T follicular helper cell (primary cell): ENCODE data around the gene PODXL2.

Experiments used
- DNase-seq: peaks from one replicate; pipeline ENCODE4 v3.0.0-alpha.2; 2020; ENCODE audit warnings: low read depth

The PODXL2 gene

GRCh38 chr3:127628426-127628787, 578 bp upstream of the PODXL2 start:
- no peak for DNase-seq

- peak; percentile 11 for DNase-seq
These were observed 750 bp downstream of the PODXL2 start for GRCh38 chr3:127629467-127630403.

GRCh38 chr3:127630811-127631714, 2.1 kb downstream of the PODXL2 start:
- no peak for DNase-seq

- DNase-seq = no peak
These were observed 3.2 kb downstream of the PODXL2 start for GRCh38 chr3:127632035-127632820.

- DNase-seq = no peak
These were observed 5.7 kb downstream of the PODXL2 start for GRCh38 chr3:127634653-127635052.

- no peak for DNase-seq
These were observed 8.6 kb downstream of the PODXL2 start for GRCh38 chr3:127637546-127637945.

GRCh38 chr3:127637971-127638370, 9.0 kb downstream of the PODXL2 start:
- no peak for DNase-seq

- DNase-seq = no peak
These were observed 10.4 kb downstream of the PODXL2 start for GRCh38 chr3:127639173-127640041.

GRCh38 chr3:127640042-127640355, 11.0 kb downstream of the PODXL2 start:
- no peak for DNase-seq

- DNase-seq = no peak
These were observed 15.8 kb downstream of the PODXL2 start for GRCh38 chr3:127644641-127645370.

- DNase-seq = no peak
These were observed 16.5 kb downstream of the PODXL2 start for GRCh38 chr3:127645371-127646015.

GRCh38 chr3:127646501-127647046, 17.6 kb downstream of the PODXL2 start:
- no peak for DNase-seq

GRCh38 chr3:127647166-127647844, 18.3 kb downstream of the PODXL2 start:
- no peak for DNase-seq

- DNase-seq = no peak
These were observed 18.8 kb downstream of the PODXL2 start for GRCh38 chr3:127647845-127648204.

GRCh38 chr3:127650236-127650635, 21.3 kb downstream of the PODXL2 start:
- no peak for DNase-seq

- DNase-seq = no peak
These were observed 22.7 kb downstream of the PODXL2 start for GRCh38 chr3:127651516-127652172.

- DNase-seq = no peak
These were observed 23.4 kb downstream of the PODXL2 start for GRCh38 chr3:127652246-127652995.

GRCh38 chr3:127654374-127654773, 25.4 kb downstream of the PODXL2 start:
- DNase-seq = no peak
